ENCODE results near the gene RNF113A. TPM values are rescaled to one million over a fixed set of nuclear protein-coding genes. Genes with fewer than 3 reads are reported as not detected.
"Not testable (repeated sequence)": the region's sequence is repeated elsewhere in the genome, so short reads cannot be mapped to it uniquely, and the experiment has no call there.

Gene RNF113A
- total RNA-seq, 1 experiment from 2014 or later: 16.9 TPM

DNA sequence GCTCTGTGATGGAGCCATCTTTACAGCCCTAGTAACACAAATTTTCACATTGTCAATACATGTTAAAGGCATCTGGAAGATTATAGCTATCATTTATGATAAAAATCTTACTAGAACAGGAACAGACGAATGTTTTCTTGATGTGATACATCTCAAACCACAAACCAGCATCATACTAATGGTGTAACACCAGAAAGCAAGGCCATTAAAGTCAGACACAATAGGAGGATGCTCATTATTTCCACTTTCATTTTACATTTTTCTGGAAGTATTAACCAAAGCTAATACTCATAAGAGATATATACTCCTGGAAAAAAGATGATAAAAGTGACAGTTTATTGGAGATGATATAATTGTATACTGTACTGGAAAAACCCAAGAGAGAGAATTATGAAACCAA is 29.4 kb upstream of the RNF113A start:
- intact Hi-C loops (cut with micrococcal nuclease; ENCODE audit: unreplicated experiment): no loop called here
- Mint-ChIP-seq H3K4me3 (ENCODE audit: low read depth, unreplicated experiment) (no peak overlapping the region), H3K27ac (ENCODE audit: unreplicated experiment) (no peak overlapping the region), H3K27me3 (ENCODE audit: unreplicated experiment) (no peaks in the 10 kb centered on the region), H3K4me1 (ENCODE audit: low read depth, unreplicated experiment) (peaks cover 7% of the 10 kb centered on the region), H3K9me3 (ENCODE audit: low read depth, unreplicated experiment) (no peaks in the 10 kb centered on the region), H3K36me3 (ENCODE audit: insufficient read depth, unreplicated experiment) (no peaks in the 10 kb centered on the region)
- no TSS peak for BruUV-seq (replicated peaks)
- CTCF ChIA-PET: interaction anchor here (0.6 kb wide), 1 partner anchor 25 kb away, joined by 6 read pairs; no protein-coding TSS in a partner anchor
- DNase-seq: no peak
- TF ChIP-seq CTCF (IDR thresholded peaks at IDR 0.05; ENCODE audit: unreplicated experiment): no peak

DNA sequence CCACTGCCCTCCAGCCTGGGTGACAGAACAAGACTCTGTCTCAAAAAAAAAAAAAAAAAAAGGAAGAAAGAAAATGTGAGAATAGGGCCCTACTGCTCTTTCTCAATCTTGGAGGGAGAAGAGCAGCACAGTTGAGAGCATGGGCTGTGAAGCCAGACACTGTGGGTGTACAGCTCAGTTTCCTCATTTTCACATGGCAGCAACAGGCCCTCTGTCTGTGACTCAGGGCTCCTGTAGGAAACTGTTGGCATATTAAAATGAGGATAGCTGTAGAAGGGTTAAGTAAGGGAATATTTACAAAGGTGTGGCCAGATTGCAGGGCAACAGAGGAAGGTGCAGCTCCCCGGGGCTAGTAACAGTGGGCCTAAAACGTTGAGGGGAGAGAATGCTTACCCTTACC is 27.6 kb upstream of the RNF113A start:
- H3K36me3 Mint-ChIP-seq (ENCODE audit: insufficient read depth, unreplicated experiment): no peaks in the 10 kb centered on the region
- DNase-seq: no peak
- H3K4me1 Mint-ChIP-seq (ENCODE audit: low read depth, unreplicated experiment): peaks cover 7% of the 10 kb centered on the region
- H3K9me3 Mint-ChIP-seq (ENCODE audit: low read depth, unreplicated experiment): no peaks in the 10 kb centered on the region
- no peak overlapping the region for H3K27ac Mint-ChIP-seq (ENCODE audit: unreplicated experiment)
- intact Hi-C loops (cut with micrococcal nuclease; ENCODE audit: unreplicated experiment): no loop called here
- no peak overlapping the region for H3K4me3 Mint-ChIP-seq (ENCODE audit: low read depth, unreplicated experiment)
- TF ChIP-seq CTCF (IDR thresholded peaks at IDR 0.05; ENCODE audit: unreplicated experiment): no peak
- CTCF ChIA-PET: interaction anchor here (0.6 to 1.4 kb wide), 4 partner anchors 11 to 339 kb away, joined by 3 to 6 read pairs (median 4); no protein-coding TSS in a partner anchor
- no peaks in the 10 kb centered on the region for H3K27me3 Mint-ChIP-seq (ENCODE audit: unreplicated experiment)
- no TSS peak for BruUV-seq (replicated peaks)

GRCh38 chrX:119895843-119896326 is 24.4 kb upstream of the RNF113A start, which contains the start of gene AKAP14:
TSS of gene AKAP14 (plus strand) at chrX:119895893. CDS start at chrX:119903224, 7,331 bp downstream.
- CTCF ChIA-PET: no interaction called here
- H3K27me3 Mint-ChIP-seq (ENCODE audit: unreplicated experiment): no peaks in the 10 kb centered on the region
- peaks cover 7% of the 10 kb centered on the region for H3K4me1 Mint-ChIP-seq (ENCODE audit: low read depth, unreplicated experiment)
- H3K36me3 Mint-ChIP-seq (ENCODE audit: insufficient read depth, unreplicated experiment): no peaks in the 10 kb centered on the region
- no peak within 1 kb of the TSS for H3K27ac Mint-ChIP-seq (ENCODE audit: unreplicated experiment)
- no peak for TF ChIP-seq CTCF (IDR thresholded peaks at IDR 0.05; ENCODE audit: unreplicated experiment)
- BruUV-seq (replicated peaks): no TSS peak
- no peak within 1 kb of the TSS for H3K4me3 Mint-ChIP-seq (ENCODE audit: low read depth, unreplicated experiment)
- DNase-seq: no peak
- intact Hi-C loops (cut with micrococcal nuclease; ENCODE audit: unreplicated experiment): no loop called here
- no peaks in the 10 kb centered on the region for H3K9me3 Mint-ChIP-seq (ENCODE audit: low read depth, unreplicated experiment)

DNA sequence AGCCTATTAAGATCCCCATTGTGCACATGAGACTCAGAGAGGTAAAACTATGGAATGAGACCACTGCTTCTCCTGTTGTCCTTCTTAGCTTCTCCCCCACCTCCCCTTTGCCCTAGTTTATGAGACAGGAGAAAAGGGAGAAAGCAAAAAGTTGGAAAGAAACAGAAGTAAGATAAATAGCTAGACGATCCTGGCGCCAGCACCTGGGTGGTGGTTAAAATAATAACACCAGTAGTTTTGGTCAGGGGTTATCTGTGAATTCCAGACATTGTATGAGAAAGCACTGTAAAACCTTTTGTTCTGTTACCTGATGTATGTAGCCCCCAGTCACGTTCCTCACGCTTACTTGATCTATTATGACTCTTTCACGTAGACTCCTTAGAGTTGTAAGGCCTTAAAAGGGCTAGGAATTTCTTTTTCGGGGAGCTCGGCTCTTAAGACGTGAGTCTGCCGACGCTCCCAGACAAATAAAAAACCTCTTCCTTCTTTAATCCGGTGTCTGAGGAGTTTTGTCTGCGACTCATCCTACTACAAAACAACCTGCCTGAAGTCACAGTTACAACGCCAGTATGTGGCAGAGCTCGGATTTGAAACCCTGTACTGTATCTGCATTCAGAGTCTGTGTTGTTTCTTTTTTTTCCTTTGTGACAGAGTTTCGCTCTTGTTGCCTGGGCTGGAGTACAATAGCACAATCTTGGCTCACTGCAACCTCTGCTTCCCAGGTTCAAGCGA is 20.6 kb upstream of the RNF113A start:
- intact Hi-C loops (cut with micrococcal nuclease; ENCODE audit: unreplicated experiment); H3K4me3 Mint-ChIP-seq (ENCODE audit: low read depth, unreplicated experiment); CTCF ChIA-PET; H3K4me1 Mint-ChIP-seq (ENCODE audit: low read depth, unreplicated experiment); BruUV-seq (replicated peaks); H3K27ac Mint-ChIP-seq (ENCODE audit: unreplicated experiment); H3K9me3 Mint-ChIP-seq (ENCODE audit: low read depth, unreplicated experiment); H3K36me3 Mint-ChIP-seq (ENCODE audit: insufficient read depth, unreplicated experiment); DNase-seq; H3K27me3 Mint-ChIP-seq (ENCODE audit: unreplicated experiment): not testable (repeated sequence)

- H3K27me3 Mint-ChIP-seq (ENCODE audit: unreplicated experiment); CTCF ChIA-PET: not testable (repeated sequence)
These were observed 19.1 kb upstream of the RNF113A start for GRCh38 chrX:119890626-119891025.

More at GRCh38 chrX:119890626-119891025, 19.1 kb upstream of the RNF113A start:
- H3K27ac Mint-ChIP-seq (ENCODE audit: unreplicated experiment); intact Hi-C loops (cut with micrococcal nuclease; ENCODE audit: unreplicated experiment); H3K4me1 Mint-ChIP-seq (ENCODE audit: low read depth, unreplicated experiment); H3K4me3 Mint-ChIP-seq (ENCODE audit: low read depth, unreplicated experiment); BruUV-seq (replicated peaks); DNase-seq; H3K9me3 Mint-ChIP-seq (ENCODE audit: low read depth, unreplicated experiment): not testable (repeated sequence)
- peaks cover 13% of the 10 kb centered on the region for H3K36me3 Mint-ChIP-seq (ENCODE audit: insufficient read depth, unreplicated experiment)
